Liver (tissue), 9 donors: Measurements from ENCODE around the gene MYRF. TPM values are rescaled to one million over a fixed set of nuclear protein-coding genes. Genes with fewer than 3 reads are reported as not detected.
A peak's percentile ranks its signal among the peaks of the same experiment; 100 is the strongest.

Experiments
- DNase-seq: peaks from one replicate; pipeline ENCODE4 v3.0.0-alpha.2; 2017; ENCODE audit warnings: low spot score
- H3K27ac ChIP-seq, 2 donors: one replicate each; pipeline ENCODE4 v1.7.0; 2013; ENCODE audit warnings: inconsistent platforms in 2 of 2, low read length in 2 of 2, control low read depth in 1 of 2, low read depth in 1 of 2, mild to moderate bottlenecking in 1 of 2
- H3K27me3 ChIP-seq, 4 donors: one replicate each; pipeline versions ENCODE4 v1.6.1 to v1.7.0; 2013; ENCODE audit warnings: low read length in 3 of 4, inconsistent platforms in 1 of 4, mild to moderate bottlenecking in 1 of 4, moderate library complexity in 1 of 4; ENCODE audit not compliant: control insufficient read depth in 4 of 4, insufficient read depth in 4 of 4
- H3K36me3 ChIP-seq, 4 donors: one replicate each; pipeline versions ENCODE4 v1.6.1 to v1.7.0; 2013; ENCODE audit warnings: low read length in 3 of 4, mild to moderate bottlenecking in 3 of 4, low read depth in 1 of 4, moderate library complexity in 1 of 4; ENCODE audit not compliant: control insufficient read depth in 4 of 4, insufficient read depth in 3 of 4
- H3K4me1 ChIP-seq, 4 donors: one replicate each; pipeline versions ENCODE4 v1.6.1 to v1.7.0; 2013; ENCODE audit warnings: low read length in 3 of 4, mild to moderate bottlenecking in 3 of 4, moderate library complexity in 1 of 4; ENCODE audit not compliant: control insufficient read depth in 4 of 4, insufficient read depth in 4 of 4
- H3K4me3 ChIP-seq, 3 donors: one replicate each; pipeline versions ENCODE4 v1.6.1 to v1.7.0; 2013; ENCODE audit warnings: low read length in 3 of 3, control low read depth in 1 of 3, low read depth in 1 of 3, mild to moderate bottlenecking in 1 of 3
- H3K9ac ChIP-seq, 2 donors: one replicate each; pipeline ENCODE4 v1.7.0; 2013; ENCODE audit warnings: low read length in 2 of 2, mild to moderate bottlenecking in 2 of 2, moderate library complexity in 2 of 2, control low read depth in 1 of 2, low read depth in 1 of 2
- H3K9me3 ChIP-seq, 4 donors: one replicate each; pipeline versions ENCODE4 v1.6.1 to v1.7.0; 2013; ENCODE audit warnings: low read length in 3 of 4; ENCODE audit not compliant: control insufficient read depth in 4 of 4
- FOXA1 ChIP-seq: IDR thresholded peaks from 2 replicates; pipeline ENCODE4 v1.6.1; 2016; ENCODE audit warnings: antibody characterized with exemption
- FOXA2 ChIP-seq: IDR thresholded peaks from 2 replicates; pipeline ENCODE4 v1.6.1; 2016; ENCODE audit warnings: antibody characterized with exemption
- GABPA ChIP-seq, 2 donors: IDR thresholded peaks in 1 of 2; conservative IDR thresholded peaks in 1 of 2; 2 replicates each; pipeline ENCODE4 v1.6.1; 2016; ENCODE audit warnings: antibody characterized with exemption in 2 of 2, mild to moderate bottlenecking in 1 of 2, moderate library complexity in 1 of 2
- HNF4A ChIP-seq, 2 donors: conservative IDR thresholded peaks; 2 replicates each; pipeline ENCODE4 v1.6.1; 2016; ENCODE audit warnings: antibody characterized with exemption in 2 of 2, mild to moderate bottlenecking in 2 of 2
- JUND ChIP-seq, 2 donors: IDR thresholded peaks; 2 replicates each; pipeline ENCODE4 v1.6.1; 2016; ENCODE audit warnings: antibody characterized with exemption in 2 of 2
- NR2F2 ChIP-seq: IDR thresholded peaks from 2 replicates; pipeline ENCODE4 v1.6.1; 2016; ENCODE audit warnings: antibody characterized with exemption
- RXRA ChIP-seq, 2 donors: IDR thresholded peaks; 2 replicates each; pipeline ENCODE4 v1.6.1; 2017 to 2018; ENCODE audit warnings: antibody characterized with exemption in 2 of 2, mild to moderate bottlenecking in 1 of 2
- TAF1 ChIP-seq: conservative IDR thresholded peaks from 2 replicates; pipeline ENCODE4 v1.6.1; 2016; ENCODE audit warnings: antibody characterized with exemption, mild to moderate bottlenecking
- YY1 ChIP-seq: IDR thresholded peaks from 2 replicates; pipeline ENCODE4 v1.6.1; 2016; ENCODE audit warnings: antibody characterized with exemption, mild to moderate bottlenecking
- WGBS: extraction: QIAGEN DNeasy Blood & Tissue Kit; methylation state at CpG from one replicate; pipeline ENCODE4 v1.1.7; 2013; 5-methylcytosine and 5-hydroxymethylcytosine counted together
- polyA plus RNA-seq, 2 donors: library from polyadenylated mRNA; stranded (reverse) in 1 of 2; unstranded in 1 of 2; fragments of 200-250 nt in 1 of 2; fragments of >200 nt in 1 of 2; fragmentation: Nextera tagmentation in 1 of 2; extraction: Ambion mirVana in 1 of 2; gene quantifications; one replicate each; pipeline versions ENCODE4 v1.2.1 to v1.2.3, GENCODE V29; 2013 to 2015
- total RNA-seq, 2 donors: library from RNA; depleted of rRNA; stranded (reverse); fragments of >200 nt; gene quantifications; one replicate each; pipeline ENCODE4 v1.2.3, GENCODE V29; 2014
- TF ChIP-seq, protein P1 (sequence below): IDR thresholded peaks from 2 replicates; pipeline ENCODE4 v1.6.1; 2016; ENCODE audit warnings: antibody characterized with exemption
- TF ChIP-seq, protein P2 (sequence below): IDR thresholded peaks from 2 replicates; pipeline ENCODE4 v1.6.1; 2016; ENCODE audit warnings: antibody characterized with exemption
- TF ChIP-seq, protein P3 (sequence below): IDR thresholded peaks from 2 replicates; pipeline ENCODE4 v1.6.1; 2016; ENCODE audit warnings: antibody characterized with exemption, mild to moderate bottlenecking
- donor health status: healthy.
- donor health status: healthy.
- donor health status: healthy.
- donor health status: healthy.
- donor health status: healthy.

The MYRF gene
- total and polyA plus RNA-seq, 4 donors, result 3.5 to 6.5 (median 4.4) TPM

DNA sequence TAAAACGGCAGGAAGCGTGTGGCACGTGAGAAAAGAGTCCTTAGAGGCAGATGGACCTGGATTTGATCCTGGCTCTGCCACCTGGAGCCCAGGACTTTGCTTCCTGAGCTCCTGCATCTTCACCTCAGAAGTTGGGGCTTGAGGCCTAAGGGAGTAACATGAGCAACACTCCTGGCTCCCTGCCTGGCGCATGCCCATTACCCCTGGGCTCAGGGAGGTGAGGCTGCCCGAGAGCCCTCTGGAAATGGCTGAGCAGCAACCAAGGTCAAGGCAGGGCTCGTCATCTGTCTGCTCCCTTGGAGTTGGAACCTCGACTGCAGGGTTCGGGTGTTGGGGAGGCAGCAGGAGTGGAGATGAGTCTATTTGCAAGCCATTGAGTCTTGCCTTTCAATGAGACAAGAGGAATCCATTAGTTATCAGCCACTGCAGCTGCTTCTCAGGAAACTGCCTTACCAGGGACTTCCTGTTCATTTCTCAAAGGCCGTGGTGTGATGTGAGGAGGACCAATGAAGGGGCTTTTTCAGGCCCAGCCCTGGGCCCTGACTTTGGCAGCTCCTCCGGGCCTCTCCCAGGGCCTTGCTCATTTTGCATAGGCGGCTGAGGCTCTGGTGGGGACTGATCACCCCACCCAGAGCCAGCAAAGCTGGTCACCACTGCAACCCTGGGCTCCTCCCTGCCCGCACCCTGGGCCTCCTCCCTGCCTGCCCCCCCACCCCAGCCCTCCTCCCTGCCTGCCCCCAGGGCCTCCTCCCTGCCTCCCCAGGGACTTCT is 82.0 kb downstream of the MYRF start:
- TF ChIP-seq HNF4A (conservative IDR thresholded peaks at IDR 0.05) (no peak), YY1 (no peak), NR2F2 (no peak)
- TF ChIP-seq, protein P1, sequence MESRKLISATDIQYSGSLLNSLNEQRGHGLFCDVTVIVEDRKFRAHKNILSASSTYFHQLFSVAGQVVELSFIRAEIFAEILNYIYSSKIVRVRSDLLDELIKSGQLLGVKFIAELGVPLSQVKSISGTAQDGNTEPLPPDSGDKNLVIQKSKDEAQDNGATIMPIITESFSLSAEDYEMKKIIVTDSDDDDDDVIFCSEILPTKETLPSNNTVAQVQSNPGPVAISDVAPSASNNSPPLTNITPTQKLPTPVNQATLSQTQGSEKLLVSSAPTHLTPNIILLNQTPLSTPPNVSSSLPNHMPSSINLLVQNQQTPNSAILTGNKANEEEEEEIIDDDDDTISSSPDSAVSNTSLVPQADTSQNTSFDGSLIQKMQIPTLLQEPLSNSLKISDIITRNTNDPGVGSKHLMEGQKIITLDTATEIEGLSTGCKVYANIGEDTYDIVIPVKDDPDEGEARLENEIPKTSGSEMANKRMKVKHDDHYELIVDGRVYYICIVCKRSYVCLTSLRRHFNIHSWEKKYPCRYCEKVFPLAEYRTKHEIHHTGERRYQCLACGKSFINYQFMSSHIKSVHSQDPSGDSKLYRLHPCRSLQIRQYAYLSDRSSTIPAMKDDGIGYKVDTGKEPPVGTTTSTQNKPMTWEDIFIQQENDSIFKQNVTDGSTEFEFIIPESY, result no peak
- 68% methylated on average over 12 of the region's 12 CpGs for WGBS
- no peaks in the 10 kb centered on the region for H3K27me3 ChIP-seq
- no peak overlapping the region for H3K9ac ChIP-seq
- peak overlapping the region in 1 of 2 donors; percentile 49 for H3K27ac ChIP-seq
- H3K9me3 ChIP-seq, result no peaks in the 10 kb centered on the region
- peak; percentile 82 for DNase-seq
- no peak overlapping the region for H3K4me3 ChIP-seq
- H3K4me1 ChIP-seq, result peaks cover 6 to 35% (median 33%) of the 10 kb centered on the region in 4 donors
- peaks cover 0 to 5% (median under 1%) of the 10 kb centered on the region in 4 donors for H3K36me3 ChIP-seq

DNA sequence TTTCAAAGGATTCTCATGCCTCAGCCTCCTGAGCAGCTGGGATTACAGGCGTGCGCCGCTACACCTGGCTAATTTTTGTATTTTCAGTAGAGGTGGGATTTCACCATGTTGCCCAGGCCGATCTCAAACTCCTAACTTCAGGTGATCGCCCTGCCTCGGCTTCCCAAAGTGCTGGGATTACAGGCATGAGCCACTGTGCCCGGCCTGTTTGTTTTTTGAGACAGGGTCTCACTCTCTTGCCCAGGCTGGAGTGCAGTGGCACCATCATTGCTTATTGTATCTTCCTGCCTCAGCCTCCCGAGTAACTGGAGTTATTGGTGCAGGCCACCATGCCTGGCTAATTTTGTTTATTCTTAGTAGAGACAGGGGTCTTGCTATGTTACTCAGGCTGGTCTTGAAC is 83.8 kb downstream of the MYRF start:
- TF ChIP-seq YY1 (no peak), TAF1 (no peak), FOXA2 (no peak), FOXA1 (no peak), GABPA (IDR thresholded peaks at IDR 0.05 in 1 of 2, conservative IDR thresholded peaks at IDR 0.05 in 1 of 2) (no peak), HNF4A (conservative IDR thresholded peaks at IDR 0.05) (no peak), JUND (IDR thresholded peaks at IDR 0.05) (no peak), RXRA (IDR thresholded peaks at IDR 0.05) (no peak)
- TF ChIP-seq, protein P2, sequence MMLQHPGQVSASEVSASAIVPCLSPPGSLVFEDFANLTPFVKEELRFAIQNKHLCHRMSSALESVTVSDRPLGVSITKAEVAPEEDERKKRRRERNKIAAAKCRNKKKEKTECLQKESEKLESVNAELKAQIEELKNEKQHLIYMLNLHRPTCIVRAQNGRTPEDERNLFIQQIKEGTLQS, result no peak
- TF ChIP-seq, protein P3, sequence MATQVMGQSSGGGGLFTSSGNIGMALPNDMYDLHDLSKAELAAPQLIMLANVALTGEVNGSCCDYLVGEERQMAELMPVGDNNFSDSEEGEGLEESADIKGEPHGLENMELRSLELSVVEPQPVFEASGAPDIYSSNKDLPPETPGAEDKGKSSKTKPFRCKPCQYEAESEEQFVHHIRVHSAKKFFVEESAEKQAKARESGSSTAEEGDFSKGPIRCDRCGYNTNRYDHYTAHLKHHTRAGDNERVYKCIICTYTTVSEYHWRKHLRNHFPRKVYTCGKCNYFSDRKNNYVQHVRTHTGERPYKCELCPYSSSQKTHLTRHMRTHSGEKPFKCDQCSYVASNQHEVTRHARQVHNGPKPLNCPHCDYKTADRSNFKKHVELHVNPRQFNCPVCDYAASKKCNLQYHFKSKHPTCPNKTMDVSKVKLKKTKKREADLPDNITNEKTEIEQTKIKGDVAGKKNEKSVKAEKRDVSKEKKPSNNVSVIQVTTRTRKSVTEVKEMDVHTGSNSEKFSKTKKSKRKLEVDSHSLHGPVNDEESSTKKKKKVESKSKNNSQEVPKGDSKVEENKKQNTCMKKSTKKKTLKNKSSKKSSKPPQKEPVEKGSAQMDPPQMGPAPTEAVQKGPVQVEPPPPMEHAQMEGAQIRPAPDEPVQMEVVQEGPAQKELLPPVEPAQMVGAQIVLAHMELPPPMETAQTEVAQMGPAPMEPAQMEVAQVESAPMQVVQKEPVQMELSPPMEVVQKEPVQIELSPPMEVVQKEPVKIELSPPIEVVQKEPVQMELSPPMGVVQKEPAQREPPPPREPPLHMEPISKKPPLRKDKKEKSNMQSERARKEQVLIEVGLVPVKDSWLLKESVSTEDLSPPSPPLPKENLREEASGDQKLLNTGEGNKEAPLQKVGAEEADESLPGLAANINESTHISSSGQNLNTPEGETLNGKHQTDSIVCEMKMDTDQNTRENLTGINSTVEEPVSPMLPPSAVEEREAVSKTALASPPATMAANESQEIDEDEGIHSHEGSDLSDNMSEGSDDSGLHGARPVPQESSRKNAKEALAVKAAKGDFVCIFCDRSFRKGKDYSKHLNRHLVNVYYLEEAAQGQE, result no peak
- TF ChIP-seq, protein P1, result no peak
- Histone ChIP-seq H3K4me1 (peaks cover 1 to 18% (median 17%) of the 10 kb centered on the region in 4 donors), H3K36me3 (peaks cover 2 to 15% (median 7%) of the 10 kb centered on the region in 4 donors), H3K4me3 (no peak overlapping the region), H3K27ac (no peak overlapping the region), H3K9ac (no peak overlapping the region), H3K27me3 (no peaks in the 10 kb centered on the region), H3K9me3 (no peaks in the 10 kb centered on the region)
- WGBS, result 97% methylated on average over 8 of the region's 8 CpGs
- no peak for DNase-seq
